ENCODE measurements around the gene TMEM254. TPM values are rescaled to one million over a fixed set of nuclear protein-coding genes. Genes with fewer than 3 reads are reported as not detected.
"Not testable (repeated sequence)": the region's sequence is repeated elsewhere in the genome, so short reads cannot be mapped to it uniquely, and the experiment has no call there.

The TMEM254 gene
- total and polyA plus RNA-seq, 8 donors: 6.3 to 13.5 (median 8.7) TPM

GRCh38 chr10:80079312-80079719, 851 bp downstream of the TMEM254 start:
- no peak for ATAC-seq
- intact Hi-C loops (cut with DNase I): no loop called here
- Histone ChIP-seq H3K9me3 (no peaks in the 10 kb centered on the region), H3K4me1 (peaks cover 0 to 11% (median 9%) of the 10 kb centered on the region in 3 donors), H3K4me3 (peak overlapping the region; percentile 48 to 91 (median 81)), H3K36me3 (no peaks in the 10 kb centered on the region), H3K27ac (peak overlapping the region; percentile 89 to 96 (median 94)), H3K27me3 (no peaks in the 10 kb centered on the region)
- FAIRE-seq: no peak
- 0 to 1% methylated on average over 12 of the region's 12 CpGs for WGBS, 2 donors
- DNase-seq: no peak
- TF ChIP-seq CTCF (IDR thresholded peaks at IDR 0.05): no peak

- no peak for TF ChIP-seq CTCF (IDR thresholded peaks at IDR 0.05)
- ATAC-seq: no peak
- 83 to 90% methylated on average over 9 of the region's 9 CpGs for WGBS, 2 donors
- H3K4me1 ChIP-seq: peaks cover 0 to 11% (median 9%) of the 10 kb centered on the region in 3 donors
- no peaks in the 10 kb centered on the region for H3K27me3 ChIP-seq
- no peak for DNase-seq
- no peak overlapping the region for H3K27ac ChIP-seq
- no peak for FAIRE-seq
- H3K36me3 ChIP-seq: peaks cover 0 to under 1% (median 0%) of the 10 kb centered on the region in 3 donors
- intact Hi-C loops (cut with DNase I): no loop called here
- no peak overlapping the region for H3K4me3 ChIP-seq
- H3K9me3 ChIP-seq: no peaks in the 10 kb centered on the region
These were observed 2.6 kb downstream of the TMEM254 start for GRCh38 chr10:80081026-80081425.

GRCh38 chr10:80081801-80082750, 3.6 kb downstream of the TMEM254 start:
- Histone ChIP-seq H3K36me3 (peaks cover 0 to 5% (median 0%) of the 10 kb centered on the region in 3 donors), H3K27me3 (no peaks in the 10 kb centered on the region), H3K4me3 (no peak overlapping the region), H3K27ac (no peak overlapping the region), H3K9me3 (no peaks in the 10 kb centered on the region), H3K4me1 (peaks cover 0 to 11% (median 9%) of the 10 kb centered on the region in 3 donors)
- intact Hi-C loops (cut with DNase I): no loop called here
- FAIRE-seq: no peak
- ATAC-seq: no peak
- WGBS, 2 donors: 57 to 69% methylated on average over 5 of the region's 5 CpGs
- no peak for DNase-seq
- TF ChIP-seq CTCF (IDR thresholded peaks at IDR 0.05): no peak

GRCh38 chr10:80090121-80090520, 11.7 kb downstream of the TMEM254 start:
- Histone ChIP-seq H3K9me3 (no peaks in the 10 kb centered on the region), H3K4me1 (no peaks in the 10 kb centered on the region), H3K36me3 (peaks cover 0 to 5% (median 0%) of the 10 kb centered on the region in 3 donors), H3K4me3 (no peak overlapping the region), H3K27ac (no peak overlapping the region), H3K27me3 (no peaks in the 10 kb centered on the region)
- no peak for FAIRE-seq
- ATAC-seq: no peak
- DNase-seq: no peak
- intact Hi-C loops (cut with DNase I): no loop called here
- 89 to 95% methylated on average over 2 of the region's 2 CpGs for WGBS, 2 donors
- TF ChIP-seq CTCF (IDR thresholded peaks at IDR 0.05): no peak

GRCh38 chr10:80094231-80094630, 15.8 kb downstream of the TMEM254 start:
- no peaks in the 10 kb centered on the region for H3K4me1 ChIP-seq
- no peak overlapping the region for H3K27ac ChIP-seq
- DNase-seq (no peak), ATAC-seq (no peak), FAIRE-seq (no peak)
- no peak for TF ChIP-seq CTCF (IDR thresholded peaks at IDR 0.05)
- 79 to 81% methylated on average over 2 of the region's 2 CpGs for WGBS, 2 donors
- intact Hi-C loops (cut with DNase I): no loop called here
- no peaks in the 10 kb centered on the region for H3K36me3 ChIP-seq
- H3K4me3 ChIP-seq: no peak overlapping the region
- H3K27me3 ChIP-seq: no peaks in the 10 kb centered on the region
- H3K9me3 ChIP-seq: no peaks in the 10 kb centered on the region

- H3K36me3 ChIP-seq; ATAC-seq; H3K4me3 ChIP-seq; intact Hi-C loops (cut with DNase I); H3K27me3 ChIP-seq; H3K4me1 ChIP-seq; H3K9me3 ChIP-seq; H3K27ac ChIP-seq; FAIRE-seq; DNase-seq: not testable (repeated sequence)
- WGBS, 2 donors: 74 to 77% methylated on average over 2 of the region's 2 CpGs
These were observed 19.8 kb downstream of the TMEM254 start for GRCh38 chr10:80098272-80098671.

GRCh38 chr10:80099295-80099694, 20.8 kb downstream of the TMEM254 start:
- H3K27ac ChIP-seq; H3K36me3 ChIP-seq; H3K27me3 ChIP-seq; H3K9me3 ChIP-seq; ATAC-seq; intact Hi-C loops (cut with DNase I); FAIRE-seq; DNase-seq; H3K4me1 ChIP-seq; H3K4me3 ChIP-seq: not testable (repeated sequence)
- 73 to 80% methylated on average over 8 of the region's 8 CpGs for WGBS, 2 donors

All from pancreas (tissue), 10 donors.